Activated CD4-positive, alpha-beta memory T cell treated with anti-CD3 and anti-CD28 coated beads, Interleukin-2, amount 10 ng/mL, durations not matched to agents 7 days and 5 days (primary cell): ENCODE measurements around the gene DPYSL5. TPM values are rescaled to one million over a fixed set of nuclear protein-coding genes. Genes with fewer than 3 reads are reported as not detected.

Experiments used
- CTCF ChIA-PET: fragments of 350-600 bp; sonication (Branson Sonifier 250); formaldehyde crosslinking; loops from one replicate; lab custom pipeline; 2021; ENCODE audit warnings: antibody characterized with exemption, inconsistent platforms; lab: Charles Lee
- POLR2A ChIA-PET: fragments of 350-600 bp; sonication (Branson Sonifier 250); formaldehyde crosslinking; loops from one replicate; lab custom pipeline; 2021; ENCODE audit warnings: antibody characterized with exemption; lab: Charles Lee
- DNase-seq: peaks from one replicate; pipeline ENCODE4 v3.0.0-alpha.2; 2020
- H3K27ac Mint-ChIP-seq: one replicate; pipeline ENCODE4 v1.8.0; 2021; ENCODE audit warnings: mild to moderate bottlenecking, mixed read lengths
- H3K27me3 Mint-ChIP-seq: one replicate; pipeline ENCODE4 v1.8.0; 2021; ENCODE audit warnings: mixed read lengths
- H3K36me3 Mint-ChIP-seq: one replicate; pipeline ENCODE4 v1.8.0; 2021; ENCODE audit warnings: low read depth, mixed read lengths
- H3K4me1 Mint-ChIP-seq: one replicate; pipeline ENCODE4 v1.8.0; 2021; ENCODE audit warnings: mixed read lengths
- H3K4me3 Mint-ChIP-seq: one replicate; pipeline ENCODE4 v1.8.0; 2021; ENCODE audit warnings: mild to moderate bottlenecking, mixed read lengths
- H3K9me3 Mint-ChIP-seq: one replicate; pipeline ENCODE4 v1.8.0; 2021; ENCODE audit warnings: mixed read lengths
- total RNA-seq, 2 experiments: library from RNA; stranded (reverse); gene quantifications; one replicate each; pipeline ENCODE4 v1.2.3, GENCODE V29; 2021

Gene DPYSL5
- total RNA-seq, 2 experiments from 2014 or later, result not detected

DNA sequence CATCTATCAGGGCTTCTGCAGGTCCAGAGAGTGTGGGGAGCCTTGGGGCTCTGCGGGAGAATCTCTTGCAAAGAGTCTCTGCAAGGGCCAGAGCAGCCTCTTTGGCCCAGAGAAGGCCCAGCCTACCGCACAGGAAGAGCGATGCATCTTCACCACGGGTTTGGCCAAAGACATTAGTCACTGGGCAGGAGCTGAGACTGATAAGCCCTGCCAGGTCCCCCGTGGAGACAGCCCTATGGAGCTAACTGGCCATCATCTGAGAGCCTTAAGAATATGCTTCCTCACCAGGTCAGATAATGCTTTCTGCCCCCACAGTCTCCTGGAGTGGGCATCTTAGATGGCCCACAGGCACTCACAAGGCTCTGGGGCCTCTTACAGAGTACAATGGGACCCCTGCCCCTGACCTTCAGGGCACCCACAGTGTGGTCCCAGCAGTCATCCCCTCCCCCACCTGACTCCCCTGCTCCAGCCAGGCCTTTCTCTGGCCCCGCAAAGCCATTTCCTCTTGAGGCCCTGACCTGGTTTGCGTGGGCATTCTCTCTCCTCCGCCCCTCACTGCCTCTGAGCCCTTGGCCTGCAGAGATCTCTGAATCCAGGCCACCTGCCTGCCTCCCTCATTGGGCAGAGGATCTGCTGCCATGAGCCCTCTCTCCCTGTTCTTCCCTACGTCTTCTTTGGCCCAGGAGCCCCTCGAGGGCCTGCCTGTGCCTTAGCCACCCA lies 90.6 kb downstream of the DPYSL5 start:
- ChIA-PET CTCF (interaction anchor here (0.7 to 1.5 kb wide), 2 partner anchors 16 to 92 kb away, joined by 3 to 4 read pairs; no protein-coding TSS in a partner anchor), POLR2A (interaction anchor here (0.7 kb wide), 1 partner anchor 37 kb away, joined by 3 read pairs; no protein-coding TSS in a partner anchor)
- H3K27ac Mint-ChIP-seq, result no peak overlapping the region
- H3K36me3 Mint-ChIP-seq, result no peaks in the 10 kb centered on the region
- peaks cover 14% of the 10 kb centered on the region for H3K27me3 Mint-ChIP-seq
- DNase-seq, result no peak
- no peak overlapping the region for H3K4me3 Mint-ChIP-seq
- no peaks in the 10 kb centered on the region for H3K9me3 Mint-ChIP-seq
- no peaks in the 10 kb centered on the region for H3K4me1 Mint-ChIP-seq

DNA sequence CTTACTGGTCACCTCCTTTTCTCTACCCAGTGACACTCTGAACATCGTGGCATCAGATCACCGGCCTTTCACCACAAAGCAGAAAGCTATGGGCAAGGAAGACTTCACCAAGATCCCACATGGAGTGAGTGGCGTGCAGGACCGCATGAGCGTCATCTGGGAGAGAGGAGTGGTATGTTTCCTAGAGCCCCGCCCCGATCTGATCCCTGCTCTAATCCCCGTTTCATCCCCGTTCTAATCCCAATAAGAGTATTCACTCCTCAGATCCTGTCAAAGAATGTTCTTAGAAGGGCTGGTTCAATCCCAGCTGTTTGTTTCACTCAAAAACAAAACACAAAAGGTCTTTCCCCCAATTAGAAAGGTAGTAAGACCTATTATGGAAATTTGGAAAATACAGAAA lies 92.1 kb downstream of the DPYSL5 start:
- DNase-seq, result no peak
- no peaks in the 10 kb centered on the region for H3K4me1 Mint-ChIP-seq
- POLR2A ChIA-PET, result interaction anchor here (1.1 kb wide), 1 partner anchor 94 kb away, joined by 5 read pairs; no protein-coding TSS in a partner anchor
- no peak overlapping the region for H3K4me3 Mint-ChIP-seq
- no peaks in the 10 kb centered on the region for H3K9me3 Mint-ChIP-seq
- no peak overlapping the region for H3K27ac Mint-ChIP-seq
- no peaks in the 10 kb centered on the region for H3K36me3 Mint-ChIP-seq
- CTCF ChIA-PET, result interaction anchor here (0.7 to 2.8 kb wide), 3 partner anchors 14 to 94 kb away, joined by 3 to 28 read pairs (median 4); no protein-coding TSS in a partner anchor
- H3K27me3 Mint-ChIP-seq, result peaks cover 12% of the 10 kb centered on the region

DNA sequence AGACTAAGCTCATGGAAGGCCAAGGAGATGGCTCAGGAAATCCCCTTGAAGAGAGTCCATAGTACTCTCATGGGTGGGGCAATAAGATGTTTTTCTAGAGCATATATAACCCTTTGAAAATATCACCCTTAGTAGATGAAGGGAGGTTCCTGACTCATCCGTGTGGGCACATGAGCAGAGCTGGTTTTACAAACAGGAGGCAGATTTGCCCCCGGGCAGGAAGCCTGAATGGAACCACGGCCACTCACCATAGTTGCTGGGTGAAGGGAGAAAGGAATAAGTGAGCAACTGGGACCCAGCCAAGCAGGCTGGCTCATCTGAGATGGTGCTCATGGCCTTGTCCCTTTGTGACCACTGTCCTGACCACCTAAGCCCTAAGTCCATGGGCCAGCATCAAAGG lies 93.6 kb downstream of the DPYSL5 start:
- CTCF ChIA-PET, result interaction anchor here (0.8 to 2.8 kb wide), 7 partner anchors 9 to 336 kb away, joined by 3 to 28 read pairs (median 3); no protein-coding TSS in a partner anchor
- no peaks in the 10 kb centered on the region for H3K4me1 Mint-ChIP-seq
- H3K27me3 Mint-ChIP-seq, result peaks cover 14% of the 10 kb centered on the region
- H3K36me3 Mint-ChIP-seq, result no peaks in the 10 kb centered on the region
- POLR2A ChIA-PET, result no interaction called here
- no peaks in the 10 kb centered on the region for H3K9me3 Mint-ChIP-seq
- H3K4me3 Mint-ChIP-seq, result no peak overlapping the region
- DNase-seq, result no peak
- no peak overlapping the region for H3K27ac Mint-ChIP-seq

DNA sequence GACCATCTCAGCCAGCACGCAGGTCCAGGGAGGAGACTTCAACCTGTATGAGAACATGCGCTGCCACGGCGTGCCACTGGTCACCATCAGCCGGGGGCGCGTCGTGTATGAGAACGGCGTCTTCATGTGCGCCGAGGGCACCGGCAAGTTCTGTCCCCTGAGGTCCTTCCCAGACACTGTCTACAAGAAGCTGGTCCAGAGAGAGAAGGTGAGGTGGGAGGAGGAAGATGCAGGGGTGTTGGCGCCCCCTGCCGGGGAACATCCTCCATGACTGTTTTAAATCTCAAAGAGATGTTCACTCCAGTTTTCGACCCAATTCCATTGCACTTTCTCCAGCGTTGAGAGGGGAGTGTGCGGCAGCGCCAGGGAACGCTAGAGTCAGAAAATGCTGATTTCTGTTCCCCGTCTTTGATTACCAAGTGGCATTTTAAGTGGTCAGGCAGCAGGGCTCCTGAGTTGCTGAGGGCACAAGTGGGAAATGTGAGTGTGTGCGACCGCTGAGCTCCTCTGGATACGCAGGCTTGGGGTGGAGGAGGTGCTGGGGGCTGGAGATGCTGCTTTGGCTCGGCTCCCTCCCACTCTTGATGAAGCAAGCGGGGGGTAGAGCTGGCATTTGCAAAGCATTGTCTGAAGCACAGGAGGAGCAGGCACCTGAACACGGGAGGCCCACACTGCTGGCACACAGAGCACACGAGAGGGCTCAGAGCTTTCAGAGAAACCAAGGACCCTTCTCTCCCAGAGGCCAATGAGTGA lies 94.8 kb downstream of the DPYSL5 start:
- Mint-ChIP-seq H3K9me3 (no peaks in the 10 kb centered on the region), H3K27me3 (peaks cover 15% of the 10 kb centered on the region), H3K4me3 (no peak overlapping the region), H3K36me3 (no peaks in the 10 kb centered on the region), H3K4me1 (no peaks in the 10 kb centered on the region), H3K27ac (no peak overlapping the region)
- POLR2A ChIA-PET, result no interaction called here
- peak; percentile 67 for DNase-seq
- CTCF ChIA-PET, result interaction anchor here (1.3 to 3.4 kb wide), 4 partner anchors 20 to 360 kb away, joined by 3 to 34 read pairs (median 5); no protein-coding TSS in a partner anchor

DNA sequence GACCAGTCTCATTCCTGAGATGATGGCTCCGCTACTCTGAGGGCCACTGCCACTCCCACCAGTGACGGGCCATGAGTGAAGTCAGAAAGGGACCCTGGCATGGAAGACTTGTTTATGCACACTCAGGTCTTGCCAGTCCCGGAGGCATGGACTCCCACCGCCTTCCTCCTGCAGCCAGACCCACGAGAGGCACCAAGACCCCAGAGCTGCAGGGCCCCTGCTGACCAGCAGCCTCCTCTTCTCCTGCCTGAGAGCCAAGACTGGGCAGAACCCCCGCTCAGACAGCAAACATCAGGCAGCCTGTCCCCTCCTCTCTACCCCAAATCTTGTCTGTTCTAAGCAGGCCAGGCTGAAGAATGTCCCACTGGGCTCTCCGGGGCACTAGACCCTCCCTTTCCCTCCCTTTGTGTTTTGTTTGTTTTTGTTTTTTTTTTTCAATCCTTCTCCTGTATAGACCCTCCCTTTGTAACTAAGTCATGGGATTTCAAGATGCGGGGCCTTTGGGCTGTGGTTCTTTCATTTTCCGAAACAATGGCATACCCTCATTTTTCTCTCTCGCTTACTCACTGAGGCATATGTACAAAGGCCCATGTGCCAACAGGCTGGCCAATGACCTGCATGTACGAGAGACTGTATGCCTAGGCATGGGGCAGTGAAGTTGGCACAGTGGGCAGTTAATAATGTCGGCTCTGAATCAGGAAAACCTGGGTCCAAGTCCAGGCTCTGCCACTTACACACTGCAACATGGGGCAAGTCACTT lies 98.2 kb downstream of the DPYSL5 start:
- Mint-ChIP-seq H3K36me3 (no peaks in the 10 kb centered on the region), H3K27me3 (peaks cover 18% of the 10 kb centered on the region), H3K27ac (no peak overlapping the region), H3K4me3 (no peak overlapping the region), H3K9me3 (no peaks in the 10 kb centered on the region), H3K4me1 (no peaks in the 10 kb centered on the region)
- ChIA-PET POLR2A (no interaction called here), CTCF (no interaction called here)
- no peak for DNase-seq

DNA sequence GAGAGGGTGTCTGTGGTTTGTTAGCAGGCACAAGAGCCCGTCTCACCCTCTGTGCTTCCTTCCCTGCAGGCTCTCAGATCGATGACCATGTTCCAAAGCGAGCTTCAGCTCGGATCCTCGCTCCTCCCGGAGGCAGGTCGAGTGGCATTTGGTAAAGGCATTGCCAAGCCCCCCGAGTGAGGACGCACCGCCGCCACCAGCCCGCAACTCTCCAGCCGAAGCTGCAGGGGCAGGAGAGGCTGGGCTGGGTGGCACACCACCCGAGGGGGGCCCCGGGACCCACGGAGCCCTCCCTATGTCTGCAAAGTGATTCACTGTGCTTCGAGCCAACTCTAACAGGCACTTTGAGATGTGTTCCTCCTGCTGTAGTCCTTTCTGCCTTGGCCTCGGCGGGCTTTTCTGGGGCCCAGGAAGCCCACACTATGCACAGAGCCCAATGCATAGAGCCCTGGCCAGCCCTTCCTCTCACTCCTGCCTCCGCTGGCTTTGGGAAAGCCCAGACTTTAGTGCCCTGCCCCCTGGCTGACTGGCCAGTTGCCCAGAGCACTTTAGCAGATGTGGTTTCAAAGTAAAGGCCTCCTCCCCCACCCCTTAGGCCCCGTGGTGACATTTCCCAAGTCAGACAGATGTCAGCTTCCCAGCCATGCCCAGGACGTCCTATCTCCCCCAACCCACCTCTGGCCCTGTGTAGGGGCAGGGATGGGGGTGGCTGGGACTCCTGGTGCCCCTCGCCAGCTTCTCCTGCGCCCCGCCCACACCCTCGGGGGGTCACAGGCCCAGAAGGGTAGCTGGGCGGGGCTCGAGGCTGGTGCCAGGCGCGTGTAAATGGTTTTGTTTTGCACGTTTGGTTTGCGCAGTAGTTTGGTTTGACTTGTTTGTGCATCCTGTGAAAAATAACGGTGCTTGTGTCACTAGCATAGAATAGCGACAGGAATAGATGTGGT lies 99.2 kb downstream of the DPYSL5 start:
- ChIA-PET POLR2A (no interaction called here), CTCF (no interaction called here)
- no peaks in the 10 kb centered on the region for H3K36me3 Mint-ChIP-seq
- H3K4me1 Mint-ChIP-seq, result no peaks in the 10 kb centered on the region
- no peak for DNase-seq
- no peaks in the 10 kb centered on the region for H3K9me3 Mint-ChIP-seq
- H3K4me3 Mint-ChIP-seq, result no peak overlapping the region
- no peak overlapping the region for H3K27ac Mint-ChIP-seq
- H3K27me3 Mint-ChIP-seq, result peaks cover 22% of the 10 kb centered on the region

DNA sequence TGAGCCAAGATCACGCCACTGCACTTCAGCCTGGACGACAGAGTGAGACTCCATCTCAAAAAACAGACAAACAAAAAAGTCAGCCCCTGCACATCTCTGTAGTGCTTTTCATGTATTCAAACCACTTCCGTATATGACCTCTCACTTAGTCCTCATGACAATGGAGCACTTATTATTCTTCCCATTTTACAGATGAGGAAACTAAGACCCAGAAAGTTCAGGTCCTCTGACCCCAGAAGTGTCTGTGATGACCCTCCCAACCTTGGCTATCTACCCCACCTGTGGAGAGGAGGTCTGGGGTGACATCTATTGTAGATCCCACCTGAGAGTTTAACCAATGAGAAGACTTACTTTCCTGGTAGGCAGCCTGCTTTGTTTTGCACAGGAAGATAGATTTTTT lies 100.9 kb downstream of the DPYSL5 start:
- POLR2A ChIA-PET, result no interaction called here
- Mint-ChIP-seq H3K4me3 (no peak overlapping the region), H3K9me3 (no peaks in the 10 kb centered on the region), H3K4me1 (no peaks in the 10 kb centered on the region), H3K27ac (no peak overlapping the region), H3K27me3 (peaks cover 23% of the 10 kb centered on the region), H3K36me3 (no peaks in the 10 kb centered on the region)
- DNase-seq, result no peak
- CTCF ChIA-PET, result no interaction called here

DNA sequence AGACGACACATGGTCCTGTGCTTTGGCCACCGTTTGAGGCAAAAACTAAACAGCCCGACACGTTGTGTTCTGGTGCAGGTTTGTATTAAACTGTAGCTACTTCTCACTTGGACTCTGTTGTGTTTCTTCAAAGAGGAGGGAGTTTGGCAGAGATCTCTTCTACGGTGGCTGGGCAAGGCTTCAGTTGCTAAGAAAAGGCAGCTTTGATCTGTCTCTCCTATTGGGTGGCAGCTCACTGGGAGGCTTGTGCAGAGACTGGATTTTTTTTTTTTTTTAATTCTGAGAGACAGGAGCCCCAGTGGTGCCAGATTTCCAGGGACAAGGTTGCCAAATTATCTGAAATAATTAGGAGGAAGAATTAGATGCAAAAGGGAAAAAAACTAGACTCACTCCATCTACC lies 102.3 kb downstream of the DPYSL5 start:
- DNase-seq, result no peak
- Mint-ChIP-seq H3K4me1 (no peaks in the 10 kb centered on the region), H3K9me3 (no peaks in the 10 kb centered on the region), H3K4me3 (no peak overlapping the region), H3K27me3 (peaks cover 34% of the 10 kb centered on the region), H3K27ac (no peak overlapping the region), H3K36me3 (no peaks in the 10 kb centered on the region)
- POLR2A ChIA-PET, result no interaction called here
- CTCF ChIA-PET, result interaction anchor here (1.1 to 1.6 kb wide), 2 partner anchors 9 to 12 kb away, joined by 3 to 5 read pairs; no protein-coding TSS in a partner anchor

DNA sequence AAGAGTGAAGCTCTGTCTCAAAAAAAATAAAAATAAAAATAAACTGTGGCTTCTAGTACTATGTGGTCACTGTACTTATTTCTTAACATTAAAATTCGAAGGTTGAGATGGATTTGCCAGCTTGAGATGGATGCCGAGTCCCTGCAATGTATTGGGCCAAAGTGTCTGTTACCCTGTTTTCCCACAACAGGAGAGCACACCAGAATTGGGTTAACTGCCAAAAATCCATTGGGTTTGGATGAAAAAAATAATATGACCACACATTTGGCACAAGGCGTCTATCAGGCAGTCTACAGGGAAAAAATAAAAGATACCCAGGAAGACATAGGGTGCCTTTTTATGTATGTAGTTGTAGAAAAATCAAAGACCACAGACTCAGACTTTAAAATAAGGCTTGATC lies 103.3 kb downstream of the DPYSL5 start:
- H3K36me3 Mint-ChIP-seq, result no peaks in the 10 kb centered on the region
- ChIA-PET CTCF (interaction anchor here (1.0 to 1.6 kb wide), 3 partner anchors 9 to 105 kb away, joined by 3 to 5 read pairs (median 4); no protein-coding TSS in a partner anchor), POLR2A (no interaction called here)

DNA sequence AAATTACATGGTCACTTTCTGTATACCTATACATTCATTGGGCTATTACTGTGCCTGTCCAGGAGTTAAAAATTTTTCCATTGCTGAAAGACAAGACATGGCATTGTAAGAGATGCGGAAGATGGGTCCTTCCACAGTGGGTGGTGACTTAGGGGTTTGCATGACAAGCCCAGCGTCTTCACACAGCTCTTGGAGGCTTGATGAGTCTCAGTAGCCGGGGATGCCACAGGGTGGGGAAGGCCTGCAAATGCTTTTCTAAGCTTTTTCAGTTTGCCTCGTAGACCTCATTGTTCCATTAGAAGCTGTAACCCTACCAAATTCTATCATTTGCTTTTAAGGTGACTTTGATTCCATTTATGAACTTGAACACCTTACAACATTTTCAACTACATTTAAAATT lies 104.4 kb downstream of the DPYSL5 start:
- ChIA-PET CTCF (no interaction called here), POLR2A (no interaction called here)
- no peak for DNase-seq
- Mint-ChIP-seq H3K27me3 (peaks cover 41% of the 10 kb centered on the region), H3K4me1 (no peaks in the 10 kb centered on the region), H3K27ac (no peak overlapping the region), H3K4me3 (no peak overlapping the region), H3K36me3 (no peaks in the 10 kb centered on the region), H3K9me3 (no peaks in the 10 kb centered on the region)

More for the DNA sequence above, 103.3 kb downstream of the DPYSL5 start:
- no peak for DNase-seq
- no peak overlapping the region for H3K4me3 Mint-ChIP-seq
- H3K4me1 Mint-ChIP-seq, result no peaks in the 10 kb centered on the region
- no peak overlapping the region for H3K27ac Mint-ChIP-seq
- peaks cover 39% of the 10 kb centered on the region for H3K27me3 Mint-ChIP-seq
- no peaks in the 10 kb centered on the region for H3K9me3 Mint-ChIP-seq

DNA sequence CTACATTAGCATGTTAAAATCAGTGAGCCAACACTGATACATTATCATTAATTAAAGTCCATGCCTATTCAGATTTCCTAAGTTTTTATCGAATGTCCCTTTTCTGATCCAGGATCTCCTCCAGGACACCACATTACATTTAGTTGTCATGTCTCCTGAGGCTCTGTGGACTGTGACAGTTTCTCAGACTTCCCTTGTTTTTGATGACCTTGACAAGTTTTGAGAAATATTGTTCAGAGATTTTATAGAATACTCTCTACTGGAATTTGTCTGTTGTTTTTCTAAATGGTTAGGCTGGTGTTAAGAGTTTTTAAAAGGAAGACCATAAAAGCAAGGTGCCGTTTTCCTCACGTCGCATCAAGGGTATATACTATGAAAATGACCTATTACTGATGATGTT lies 106.2 kb downstream of the DPYSL5 start:
- Mint-ChIP-seq H3K36me3 (no peaks in the 10 kb centered on the region), H3K4me3 (no peak overlapping the region), H3K9me3 (no peaks in the 10 kb centered on the region), H3K27me3 (peaks cover 46% of the 10 kb centered on the region), H3K27ac (no peak overlapping the region), H3K4me1 (no peaks in the 10 kb centered on the region)
- DNase-seq, result no peak
- ChIA-PET POLR2A (no interaction called here), CTCF (interaction anchor here (1.3 to 1.4 kb wide), 2 partner anchors 22 to 325 kb away, joined by 3 to 5 read pairs; no protein-coding TSS in a partner anchor)

DNA sequence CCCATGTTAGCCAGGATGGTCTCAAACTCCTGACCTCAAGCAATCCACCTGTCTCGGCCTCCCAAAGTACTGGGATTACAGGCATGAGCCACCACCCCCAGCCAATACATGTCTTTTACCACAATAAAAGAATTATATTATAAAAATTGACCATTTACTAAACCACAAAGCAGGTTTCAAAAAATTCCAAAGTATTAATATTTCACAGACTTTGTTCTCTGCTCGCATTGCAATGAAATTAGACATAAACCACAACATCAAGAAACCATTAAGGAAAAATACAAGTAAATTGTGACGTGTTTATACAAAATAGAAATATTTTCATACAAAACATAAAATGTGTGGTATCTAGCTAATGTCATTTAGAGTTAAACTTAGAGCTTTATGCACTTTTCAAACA lies 109.1 kb downstream of the DPYSL5 start:
- POLR2A ChIA-PET, result interaction anchor here (0.6 kb wide), 1 partner anchor 1093 kb away, joined by 3 read pairs; no protein-coding TSS in a partner anchor
- H3K36me3 Mint-ChIP-seq, result no peaks in the 10 kb centered on the region
- DNase-seq, result no peak
- no peak overlapping the region for H3K27ac Mint-ChIP-seq
- CTCF ChIA-PET, result no interaction called here
- H3K4me1 Mint-ChIP-seq, result no peaks in the 10 kb centered on the region
- peaks cover 48% of the 10 kb centered on the region for H3K27me3 Mint-ChIP-seq
- no peaks in the 10 kb centered on the region for H3K9me3 Mint-ChIP-seq
- no peak overlapping the region for H3K4me3 Mint-ChIP-seq
